HG03354 (cell line): ENCODE results near the gene PJA2.
"Not testable (repeated sequence)": the region's sequence is repeated elsewhere in the genome, so short reads cannot be mapped to it uniquely, and the experiment has no call there.

Experiments
- ATAC-seq: cut with Tn5 transposase; IDR thresholded peaks from one replicate; pipeline ENCODE4 v1.9.1; 2021; ENCODE audit warnings: mild to moderate bottlenecking; ENCODE audit not compliant: unreplicated experiment, poor library complexity, severe bottlenecking

Gene PJA2

DNA sequence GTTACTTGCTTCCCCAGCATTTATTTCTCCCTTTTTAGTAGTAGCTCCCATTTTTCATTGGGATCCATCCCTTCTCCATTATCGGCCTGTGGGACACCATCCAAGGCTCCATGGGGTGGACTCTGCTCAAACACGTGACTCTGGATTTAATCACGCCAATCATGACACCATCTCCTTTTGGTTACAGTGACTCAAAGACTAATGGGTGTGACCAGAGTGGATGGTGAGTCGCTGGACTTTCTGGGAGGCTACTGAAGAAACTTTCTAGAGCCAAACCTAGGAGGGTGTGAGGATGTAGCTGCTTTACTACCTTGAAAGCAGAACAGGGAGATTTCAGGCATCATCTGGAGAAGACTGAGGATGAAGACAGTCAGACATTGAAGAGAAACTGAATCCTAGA lies 93.1 kb downstream of the PJA2 start:
- ATAC-seq: no peak

DNA sequence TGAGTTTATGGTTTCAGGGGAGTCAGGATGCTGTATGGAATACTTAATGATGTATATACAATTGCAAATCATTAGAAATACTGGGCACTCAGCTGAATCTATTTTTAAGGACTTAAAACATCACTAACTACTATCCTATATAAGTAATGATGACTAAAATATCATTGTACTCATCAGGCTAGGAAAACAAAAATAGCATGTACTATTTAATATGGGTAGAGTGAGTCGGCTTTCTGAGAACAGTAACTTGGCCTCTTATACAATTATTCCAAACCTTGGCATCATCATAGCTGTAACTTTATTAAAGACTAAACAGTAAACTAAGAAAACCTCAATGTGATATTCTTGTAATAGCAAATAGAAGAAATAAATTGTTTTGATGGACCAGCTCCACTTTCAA lies 94.5 kb downstream of the PJA2 start:
- no peak for ATAC-seq

DNA sequence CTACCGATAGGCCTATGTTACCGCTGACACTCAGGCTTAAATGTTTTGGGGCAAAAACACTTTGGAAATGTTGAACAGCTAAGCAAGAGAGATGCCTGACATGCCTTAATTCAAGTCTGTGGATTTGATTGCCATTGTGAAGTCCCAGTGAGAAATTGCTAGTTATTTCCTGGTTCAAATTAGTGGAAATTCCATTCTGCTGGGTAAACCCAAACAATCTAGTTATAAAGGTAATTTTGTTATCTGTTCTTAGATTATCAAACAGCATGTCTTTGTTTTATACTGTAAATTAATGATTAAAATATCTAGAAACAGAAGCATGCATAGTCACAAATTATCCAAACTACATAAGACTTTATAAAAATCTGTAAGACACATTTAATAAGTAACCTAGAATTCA lies 96.6 kb downstream of the PJA2 start:
- no peak for ATAC-seq

DNA sequence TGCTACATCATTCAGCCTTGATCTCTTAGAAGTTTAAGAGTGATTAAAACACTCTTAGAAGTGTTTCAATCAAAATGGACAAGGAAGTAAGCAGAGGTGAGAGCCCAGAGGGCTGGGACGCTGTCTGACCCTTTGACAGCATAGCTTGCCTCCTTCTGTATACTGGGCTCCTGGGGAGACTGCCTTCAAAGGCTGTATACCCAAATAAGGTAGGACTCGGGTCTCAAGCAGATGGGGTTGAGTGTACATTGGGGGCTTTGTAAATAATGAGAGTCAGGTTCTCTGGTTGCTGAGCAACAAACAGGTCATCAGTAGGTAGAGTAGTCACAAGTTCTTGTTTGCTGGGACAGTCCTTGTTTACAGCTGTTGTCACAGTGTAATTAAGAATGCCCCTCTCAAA lies 97.1 kb downstream of the PJA2 start:
- ATAC-seq: no peak

DNA sequence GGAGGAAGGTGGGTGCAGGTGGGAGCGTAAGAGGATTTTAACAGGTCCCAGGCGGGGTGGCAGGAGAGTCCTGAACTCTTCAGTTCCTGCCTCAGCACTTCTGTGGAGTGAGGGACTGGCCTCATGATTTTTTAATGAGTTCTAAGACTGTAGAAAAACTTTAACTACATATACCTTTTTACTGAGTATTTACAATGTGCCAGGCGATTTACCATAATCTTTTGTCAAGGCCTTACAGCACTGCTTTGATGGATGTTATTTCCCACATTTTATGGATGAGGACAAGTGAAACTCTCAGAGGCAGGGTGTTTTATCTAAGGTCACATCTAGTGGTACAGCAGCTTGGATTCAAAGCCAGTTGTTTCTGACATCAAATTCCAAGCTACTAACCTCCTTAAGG lies 99.5 kb downstream of the PJA2 start:
- no peak for ATAC-seq

DNA sequence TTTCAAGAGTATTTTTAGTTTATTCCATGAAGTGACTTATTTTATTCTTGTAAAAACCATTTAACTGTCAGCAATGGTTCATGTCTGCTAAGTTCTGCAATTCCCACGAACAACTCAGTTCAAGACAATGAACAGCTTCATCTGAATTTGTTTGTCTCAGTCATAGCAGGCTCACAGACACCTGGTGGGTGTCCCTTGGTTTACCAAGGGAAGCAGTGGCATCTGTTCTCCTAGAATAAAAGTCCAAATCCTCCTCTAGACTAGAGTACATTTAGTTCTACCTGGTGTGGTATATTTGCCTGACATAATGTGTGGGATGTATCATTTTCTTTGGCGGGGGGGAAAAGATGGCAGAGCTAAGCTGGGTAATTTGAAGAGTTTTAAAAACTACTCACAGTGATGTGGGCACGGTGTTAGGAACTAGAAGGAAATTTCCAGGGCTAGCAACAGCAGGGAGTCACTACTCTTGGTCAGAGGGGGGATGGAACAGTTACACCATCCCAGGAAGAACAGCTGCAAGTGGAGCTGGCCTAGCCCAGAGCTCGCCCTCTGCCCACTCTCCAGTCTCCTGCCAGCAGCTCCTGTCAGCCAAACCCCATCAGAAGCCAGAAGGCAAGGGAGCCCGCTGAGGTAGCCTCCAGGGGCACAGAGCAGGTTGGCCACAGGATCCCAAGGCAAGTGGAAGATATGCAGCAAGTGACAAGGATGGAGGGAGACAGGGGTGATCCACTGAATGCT lies 100.3 kb downstream of the PJA2 start:
- ATAC-seq: no peak

DNA sequence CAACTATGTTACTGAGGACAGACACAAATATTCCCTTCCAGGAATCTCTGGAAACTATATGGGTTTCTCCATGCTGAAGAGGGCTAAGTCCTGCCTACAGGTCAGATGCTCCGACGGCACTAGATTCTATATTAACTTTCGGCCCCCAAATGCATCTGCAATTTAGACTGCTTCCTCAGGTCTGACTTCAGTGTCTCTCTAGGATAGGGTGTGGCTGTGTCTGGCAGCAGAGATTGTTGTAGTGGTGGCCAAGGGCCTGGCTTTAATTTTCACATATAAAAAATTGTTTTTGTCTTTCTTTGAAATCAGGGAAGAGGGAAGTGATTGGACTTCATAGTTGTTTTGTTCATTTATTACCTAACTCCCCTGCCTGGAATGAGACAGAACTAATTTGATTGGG lies 101.8 kb downstream of the PJA2 start:
- ATAC-seq: no peak

DNA sequence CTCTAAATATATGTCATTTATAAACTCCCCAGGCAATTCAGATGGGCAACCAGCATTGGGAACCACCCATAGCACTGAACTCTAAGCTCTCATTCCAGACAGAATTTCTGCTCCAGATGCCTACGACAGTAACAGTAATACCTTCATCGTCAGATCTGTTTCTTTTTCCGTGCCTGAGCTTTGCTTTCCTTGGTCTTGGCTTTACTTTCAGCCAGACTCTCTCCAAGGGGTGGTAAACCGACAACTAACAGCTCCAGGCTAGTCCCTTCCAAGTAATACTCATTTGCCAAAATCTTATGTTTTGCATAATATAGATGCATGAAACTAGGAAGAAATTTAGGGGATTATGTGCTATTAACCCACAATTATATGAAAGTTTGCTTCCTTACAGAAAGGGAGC lies 102.3 kb downstream of the PJA2 start:
- no peak for ATAC-seq

DNA sequence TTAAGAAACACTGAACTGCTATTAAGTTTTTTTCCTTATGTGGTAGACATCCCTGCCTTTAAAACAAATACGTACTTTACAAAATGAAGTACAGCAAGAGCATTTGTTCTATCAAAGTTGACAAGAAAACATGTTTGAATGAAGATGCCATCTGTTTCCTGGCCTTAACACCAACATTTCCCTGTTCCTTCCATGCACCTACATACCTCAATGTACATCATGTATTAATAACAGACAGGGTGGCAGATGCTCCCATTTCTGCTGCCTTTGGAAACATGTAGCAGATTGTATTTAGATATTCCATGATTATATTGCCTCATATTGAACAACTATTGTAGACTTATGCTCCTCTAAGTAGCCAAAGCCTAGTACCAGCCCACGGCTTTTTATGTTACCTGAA lies 104.4 kb downstream of the PJA2 start:
- no peak for ATAC-seq

DNA sequence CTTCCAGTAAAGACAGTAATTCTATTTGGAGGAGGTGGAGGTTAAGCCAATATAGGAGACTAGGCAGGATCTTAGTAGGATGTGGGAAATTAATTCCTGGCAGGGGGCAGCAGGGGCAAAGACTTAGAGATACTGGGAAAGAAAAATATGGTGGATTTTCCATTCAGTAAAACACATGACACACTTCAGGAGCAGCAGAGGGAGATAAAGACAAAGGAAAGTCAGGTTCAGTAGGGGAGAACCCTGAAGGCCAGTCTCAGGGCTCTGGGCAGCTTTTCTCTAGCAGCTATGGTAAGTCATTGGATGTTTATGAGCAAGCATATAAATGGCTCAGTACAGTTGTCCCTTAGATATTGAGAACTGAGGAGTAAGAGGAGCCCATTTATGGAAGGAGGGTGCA lies 105.5 kb downstream of the PJA2 start:
- ATAC-seq: no peak

DNA sequence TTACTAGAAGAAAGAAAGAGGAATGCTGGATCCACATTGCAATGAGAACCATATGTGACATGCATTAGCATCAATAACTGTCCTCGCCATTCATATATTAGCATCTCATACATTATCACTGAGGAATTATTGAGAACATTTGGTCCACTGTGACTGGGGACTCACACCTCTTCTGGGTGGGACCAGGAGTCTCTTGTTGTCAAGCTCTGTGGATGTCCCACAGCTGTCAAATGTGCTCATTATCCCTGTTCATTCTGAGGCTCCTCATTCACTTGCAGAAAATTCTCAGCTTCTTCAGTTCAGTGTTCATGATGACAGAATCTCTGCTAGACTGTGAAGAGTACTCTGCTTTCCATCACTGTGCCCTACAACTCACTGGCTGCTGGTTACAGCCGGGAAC lies 109.4 kb downstream of the PJA2 start:
- no peak for ATAC-seq

DNA sequence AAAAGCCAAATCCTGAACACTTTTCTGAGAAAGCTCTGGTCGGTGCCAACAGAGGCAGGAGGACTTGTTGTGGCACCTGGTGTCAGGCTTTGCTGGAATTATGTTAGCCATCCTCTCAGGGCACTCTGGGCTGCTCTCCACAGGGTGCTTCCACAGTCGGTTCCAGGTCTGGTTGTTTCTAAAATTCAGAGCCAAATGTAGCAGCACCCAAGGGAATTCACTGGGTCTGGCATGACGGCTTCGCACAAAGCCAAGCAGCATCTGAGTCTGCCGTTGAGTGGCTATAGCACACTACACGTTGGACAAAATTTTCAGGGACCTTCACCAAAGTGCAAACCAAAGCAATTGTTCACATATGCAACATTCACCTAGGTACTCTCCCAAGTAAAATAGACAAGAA lies 110.2 kb downstream of the PJA2 start:
- no peak for ATAC-seq

DNA sequence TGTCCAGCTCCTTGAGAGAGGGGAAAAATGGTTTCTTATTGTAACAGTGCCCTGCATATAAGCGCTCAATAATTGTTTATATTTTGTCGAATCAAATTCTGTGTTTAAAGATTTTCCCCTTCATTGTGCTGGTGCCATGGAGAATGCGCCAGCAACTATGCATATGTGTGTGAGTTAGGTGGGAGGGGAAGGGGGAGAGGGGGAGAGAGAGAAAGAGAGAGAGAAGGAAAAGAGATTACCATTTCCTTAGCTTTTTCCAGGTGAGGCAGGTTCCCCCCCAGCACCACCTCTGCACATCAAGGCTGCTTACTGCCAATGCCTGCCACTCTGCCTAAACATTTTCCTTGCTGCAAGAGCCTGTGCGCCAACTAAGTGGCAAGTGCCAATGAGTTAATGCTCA lies 111.0 kb downstream of the PJA2 start:
- ATAC-seq: no peak

DNA sequence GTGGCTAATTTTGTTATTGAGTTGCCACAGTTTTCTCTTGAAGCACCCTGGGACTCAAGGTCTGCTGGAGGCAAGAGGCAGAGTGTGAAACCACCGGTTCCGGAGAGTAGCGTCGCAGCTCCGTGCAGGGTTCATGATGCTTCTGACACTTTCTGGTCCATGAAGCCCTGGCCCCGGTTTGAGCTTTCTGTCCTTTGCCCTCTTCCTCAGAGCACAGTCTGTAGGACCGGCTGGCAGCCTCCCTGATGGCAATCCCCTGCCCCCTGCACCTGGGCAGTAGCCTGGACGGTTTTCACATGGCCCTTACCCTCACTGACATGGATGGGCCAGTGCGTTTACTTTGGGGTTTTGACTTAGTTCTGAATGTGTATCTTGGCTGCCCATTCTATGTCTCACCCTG lies 111.9 kb downstream of the PJA2 start:
- ATAC-seq: no peak

DNA sequence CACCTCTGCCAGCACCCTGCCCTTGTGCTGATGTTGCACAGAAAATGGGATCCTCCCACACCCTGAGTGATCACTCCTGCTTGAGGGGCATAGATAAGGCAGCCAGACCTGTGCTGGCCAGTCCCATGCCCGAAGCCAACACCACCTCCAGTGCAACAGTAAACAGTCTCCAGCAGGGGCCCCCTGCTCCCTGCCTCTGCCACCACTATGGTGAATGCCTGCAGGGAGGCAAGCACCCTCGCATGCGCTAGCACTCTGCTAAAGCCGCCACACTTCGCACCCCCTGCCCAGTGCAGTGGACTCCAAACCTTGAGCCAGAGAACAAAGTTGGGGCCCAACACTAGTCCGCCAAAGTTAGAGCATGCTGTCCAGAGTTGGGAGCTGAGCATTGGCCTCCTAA lies 118.7 kb downstream of the PJA2 start:
- ATAC-seq: no peak

DNA sequence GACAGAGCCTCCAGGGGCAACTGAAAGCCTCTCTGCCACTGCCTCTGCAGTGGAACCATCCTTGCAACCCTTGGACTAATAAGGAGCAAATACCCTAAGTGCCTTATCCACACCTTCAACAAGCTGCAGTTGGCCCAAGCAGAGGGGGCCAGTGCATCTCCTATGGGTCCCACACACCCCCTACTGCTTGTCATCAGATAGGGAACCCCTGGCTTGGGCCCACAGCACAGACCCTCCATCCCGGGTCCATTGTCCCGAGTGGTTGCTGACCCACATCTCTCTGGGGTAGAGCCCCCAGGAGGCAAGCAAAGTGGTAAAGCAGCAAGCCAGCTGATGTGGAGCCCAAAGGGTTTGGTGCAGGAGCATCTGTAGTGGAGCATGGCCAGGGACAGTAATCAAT lies 119.5 kb downstream of the PJA2 start:
- no peak for ATAC-seq

DNA sequence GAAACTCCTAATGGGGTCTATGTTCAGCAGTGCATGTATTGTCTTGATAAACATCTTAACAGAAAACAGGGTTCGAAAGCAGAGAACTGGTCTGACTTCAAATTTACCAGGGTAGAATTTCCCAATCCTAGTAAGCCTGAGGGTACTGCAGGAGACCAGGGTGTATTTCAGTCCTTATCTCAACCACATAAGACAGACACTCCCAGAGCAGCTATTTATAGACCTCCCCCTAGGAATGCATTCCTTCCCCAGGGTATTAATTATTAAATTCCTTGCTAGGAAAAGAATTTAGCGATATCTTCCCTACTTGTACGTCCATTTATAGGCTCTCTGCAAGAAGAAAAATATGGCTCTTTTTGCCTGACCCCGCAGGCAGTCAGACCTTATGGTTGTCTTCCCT lies 123.1 kb downstream of the PJA2 start:
- not testable (repeated sequence) for ATAC-seq
